B cell (primary cell): ENCODE data around the gene CRISPLD2. TPM values are rescaled to one million over a fixed set of nuclear protein-coding genes. Genes with fewer than 3 reads are reported as not detected.

Experiments used
- ATAC-seq: fragments of 200-7000 bp; cut with Tn5 transposase; one replicate; pipeline ENCODE4 v1.10.0; 2021; ENCODE audit warnings: low read depth, mild to moderate bottlenecking, moderate number of reproducible peaks, moderate library complexity
- CTCF ChIA-PET: fragments of 350-600 bp; sonication (Branson Sonifier 250); formaldehyde crosslinking; loops from one replicate; lab custom pipeline; 2021; ENCODE audit warnings: antibody characterized with exemption, inconsistent platforms; lab: Charles Lee
- POLR2A ChIA-PET: fragments of 350-600 bp; sonication (Branson Sonifier 250); formaldehyde crosslinking; loops from one replicate; lab custom pipeline; 2021; ENCODE audit warnings: antibody characterized with exemption; lab: Charles Lee
- DNase-seq: peaks from one replicate; pipeline ENCODE4 v3.0.0; 2013
- H2AFZ ChIP-seq: 2 replicates; pipeline ENCODE4 v1.6.1; 2012; ENCODE audit warnings: mild to moderate bottlenecking, low read depth, low read length; ENCODE audit not compliant: insufficient read depth, poor library complexity, severe bottlenecking
- H3K27ac ChIP-seq, 2 donors: 1 replicate in 1 of 2; 2 replicates in 1 of 2; pipeline ENCODE4 v1.5.1; 2012 to 2013; ENCODE audit warnings: low read length in 2 of 2, mild to moderate bottlenecking in 2 of 2, moderate library complexity in 1 of 2
- H3K27me3 ChIP-seq, 4 experiments: fragments of 200-600 bp in 1 of 4; sonication (generic) in 1 of 4; replicated peaks in 1 of 4; 1 replicate in 2 of 4; 2 replicates in 2 of 4; pipeline versions ENCODE4 v1.6.1 to v1.7.0; 2013 to 2016; ENCODE audit warnings: low read length in 3 of 4, mild to moderate bottlenecking in 2 of 4, mixed read lengths in 1 of 4, moderate library complexity in 1 of 4; ENCODE audit not compliant: insufficient read depth in 4 of 4, control insufficient read depth in 3 of 4; ENCODE audit errors: control extremely low read depth in 1 of 4
- H3K36me3 ChIP-seq, 2 experiments: replicated peaks in 1 of 2; 1 replicate in 1 of 2; 2 replicates in 1 of 2; pipeline versions ENCODE4 v1.6.1 to v1.7.1; 2013; ENCODE audit warnings: low read length in 1 of 2; ENCODE audit not compliant: insufficient read depth in 2 of 2, control insufficient read depth in 1 of 2; ENCODE audit errors: control extremely low read depth in 1 of 2, extremely low read depth in 1 of 2
- H3K4me1 ChIP-seq, 2 donors: fragments of 200-600 bp in 1 of 2; sonication (generic) in 1 of 2; 1 replicate in 1 of 2; 2 replicates in 1 of 2; pipeline versions ENCODE4 v1.5.1 to v1.6.1; 2013 to 2017; ENCODE audit warnings: low read length in 2 of 2; ENCODE audit not compliant: control insufficient read depth in 2 of 2, insufficient read depth in 2 of 2
- H3K4me2 ChIP-seq: replicated peaks from 2 replicates; pipeline ENCODE3; 2012; ENCODE audit warnings: mild to moderate bottlenecking, low read depth, low read length; ENCODE audit not compliant: poor library complexity, severe bottlenecking
- H3K4me3 ChIP-seq, 5 experiments: fragments of 200-600 bp in 1 of 5; sonication (generic) in 1 of 5; 1 replicate in 3 of 5; 2 replicates in 2 of 5; pipeline versions ENCODE4 v1.5.1 to v1.7.0; 2011 to 2016; ENCODE audit warnings: low read length in 4 of 5, mild to moderate bottlenecking in 4 of 5, low read depth in 2 of 5, control low read depth in 1 of 5, moderate library complexity in 1 of 5; ENCODE audit not compliant: insufficient read depth in 1 of 5; ENCODE audit errors: control extremely low read depth in 1 of 5, extremely low read depth in 1 of 5
- H3K79me2 ChIP-seq: fragments of 200-600 bp; sonication (generic); one replicate; pipeline ENCODE4 v1.6.0; 2016; ENCODE audit warnings: low read length; ENCODE audit not compliant: control insufficient read depth, insufficient read depth
- H3K9ac ChIP-seq: fragments of 200-600 bp; sonication (generic); 2 replicates; pipeline ENCODE4 v1.6.1; 2017; ENCODE audit warnings: mild to moderate bottlenecking, low read length, moderate library complexity
- H3K9me3 ChIP-seq, 3 donors: one replicate each; pipeline versions ENCODE4 v1.6.1 to v1.7.1; 2013; ENCODE audit warnings: low read length in 2 of 3; ENCODE audit not compliant: control insufficient read depth in 2 of 3, insufficient read depth in 1 of 3; ENCODE audit errors: control extremely low read depth in 1 of 3
- H4K20me1 ChIP-seq: 2 replicates; pipeline ENCODE4 v1.6.0; 2012; ENCODE audit warnings: mild to moderate bottlenecking, low read length; ENCODE audit not compliant: insufficient read depth, control insufficient read depth, poor library complexity, severe bottlenecking
- H3K27ac Mint-ChIP-seq: one replicate; pipeline ENCODE4 v1.8.0; 2021; ENCODE audit warnings: mixed read lengths
- H3K27me3 Mint-ChIP-seq: one replicate; pipeline ENCODE4 v1.8.0; 2021; ENCODE audit warnings: mixed read lengths
- H3K4me1 Mint-ChIP-seq: one replicate; pipeline ENCODE4 v1.8.0; 2021; ENCODE audit warnings: mixed read lengths
- H3K4me3 Mint-ChIP-seq: one replicate; pipeline ENCODE4 v1.8.0; 2021; ENCODE audit warnings: mixed read lengths
- H3K9me3 Mint-ChIP-seq: one replicate; pipeline ENCODE4 v1.8.0; 2022; ENCODE audit warnings: mixed read lengths; ENCODE audit not compliant: insufficient read depth
- EZH2 ChIP-seq: IDR thresholded peaks from 2 replicates; pipeline ENCODE4 v1.6.1; 2012; ENCODE audit warnings: borderline replicate concordance, low read depth, mild to moderate bottlenecking, moderate library complexity, low read length; ENCODE audit not compliant: insufficient read depth, poor library complexity, severe bottlenecking
- WGBS: methylation state at CpG from one replicate; pipeline ENCODE4 v1.1.5; 2013; ENCODE audit warnings: missing lambda C conversion rate; ENCODE audit not compliant: insufficient coverage; 5-methylcytosine and 5-hydroxymethylcytosine counted together
- intact Hi-C: fragments of 100-400 bp; cut with micrococcal nuclease; formaldehyde crosslinking; loops from one replicate; pipeline ENCODE4 v1.10.0; 2022
- polyA plus RNA-seq: library from polyadenylated mRNA; depleted of rRNA; stranded (reverse); fragments of >200 nt; gene quantifications from 2 replicates; pipeline ENCODE4 v1.2.3, GENCODE V29; 2012
- total RNA-seq, 2 donors: library from RNA; stranded (reverse); fragments of 120-200 nt in 1 of 2; gene quantifications; 1 replicate in 1 of 2; 2 replicates in 1 of 2; pipeline versions ENCODE4 v1.2.3 to v1.2.4, GENCODE V29; 2013 to 2022
- TF ChIP-seq, protein P1 (sequence below): fragments of 200-600 bp; IDR thresholded peaks from one replicate; pipeline ENCODE4 v1.8.0; 2022; ENCODE audit warnings: antibody characterized with exemption, mild to moderate bottlenecking

Gene CRISPLD2
- total and polyA plus RNA-seq, 2 donors (not counting 1 experiment from before 2014, with no cell fraction given) = 0.25 to 0.37 TPM

GRCh38 chr16:84782846-84783245 is 36.9 kb upstream of the CRISPLD2 start:
- CTCF ChIA-PET = no interaction called here
- no peaks in the 10 kb centered on the region for H3K27me3 Mint-ChIP-seq

GRCh38 chr16:84785843-84786581 is 33.8 kb upstream of the CRISPLD2 start:
- no peaks in the 10 kb centered on the region for H3K4me1 Mint-ChIP-seq
- ChIA-PET POLR2A (no interaction called here), CTCF (interaction anchor here (1.1 kb wide), 1 partner anchor 167 kb away, joined by 4 read pairs; no protein-coding TSS in a partner anchor)
- Histone ChIP-seq H3K9ac (no peak overlapping the region), H3K4me3 (no peak overlapping the region), H2AFZ (no peak overlapping the region), H3K4me1 (no peaks in the 10 kb centered on the region), H4K20me1 (no peaks in the 10 kb centered on the region), H3K9me3 (no peaks in the 10 kb centered on the region), H3K36me3 (no peaks in the 10 kb centered on the region), H3K27ac (no peak overlapping the region), H3K27me3 (no peaks in the 10 kb centered on the region), H3K4me2 (no peak overlapping the region), H3K79me2 (no peaks in the 10 kb centered on the region)
- DNase-seq = no peak
- no peaks in the 10 kb centered on the region for H3K9me3 Mint-ChIP-seq
- intact Hi-C loops = no loop called here
- ATAC-seq = no peak
- H3K4me3 Mint-ChIP-seq = no peak overlapping the region
- no peak overlapping the region for H3K27ac Mint-ChIP-seq
- 88% methylated on average over 7 of the region's 11 CpGs for WGBS
- TF ChIP-seq, protein P1, sequence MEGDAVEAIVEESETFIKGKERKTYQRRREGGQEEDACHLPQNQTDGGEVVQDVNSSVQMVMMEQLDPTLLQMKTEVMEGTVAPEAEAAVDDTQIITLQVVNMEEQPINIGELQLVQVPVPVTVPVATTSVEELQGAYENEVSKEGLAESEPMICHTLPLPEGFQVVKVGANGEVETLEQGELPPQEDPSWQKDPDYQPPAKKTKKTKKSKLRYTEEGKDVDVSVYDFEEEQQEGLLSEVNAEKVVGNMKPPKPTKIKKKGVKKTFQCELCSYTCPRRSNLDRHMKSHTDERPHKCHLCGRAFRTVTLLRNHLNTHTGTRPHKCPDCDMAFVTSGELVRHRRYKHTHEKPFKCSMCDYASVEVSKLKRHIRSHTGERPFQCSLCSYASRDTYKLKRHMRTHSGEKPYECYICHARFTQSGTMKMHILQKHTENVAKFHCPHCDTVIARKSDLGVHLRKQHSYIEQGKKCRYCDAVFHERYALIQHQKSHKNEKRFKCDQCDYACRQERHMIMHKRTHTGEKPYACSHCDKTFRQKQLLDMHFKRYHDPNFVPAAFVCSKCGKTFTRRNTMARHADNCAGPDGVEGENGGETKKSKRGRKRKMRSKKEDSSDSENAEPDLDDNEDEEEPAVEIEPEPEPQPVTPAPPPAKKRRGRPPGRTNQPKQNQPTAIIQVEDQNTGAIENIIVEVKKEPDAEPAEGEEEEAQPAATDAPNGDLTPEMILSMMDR = no peak
- no peak for TF ChIP-seq EZH2
- H3K27me3 Mint-ChIP-seq = no peaks in the 10 kb centered on the region

More at GRCh38 chr16:84782846-84783245, 36.9 kb upstream of the CRISPLD2 start:
- ATAC-seq (no peak), DNase-seq (no peak)
- Mint-ChIP-seq H3K9me3 (no peaks in the 10 kb centered on the region), H3K4me3 (no peak overlapping the region), H3K27ac (no peak overlapping the region), H3K4me1 (no peaks in the 10 kb centered on the region)
- Histone ChIP-seq H4K20me1 (no peaks in the 10 kb centered on the region), H3K4me1 (no peaks in the 10 kb centered on the region), H3K9me3 (no peaks in the 10 kb centered on the region), H3K36me3 (peaks cover 0 to 21% of the 10 kb centered on the region in 2 experiments), H3K27ac (no peak overlapping the region), H3K4me3 (no peak overlapping the region), H3K79me2 (no peaks in the 10 kb centered on the region), H3K27me3 (no peaks in the 10 kb centered on the region), H3K4me2 (no peak overlapping the region), H2AFZ (no peak overlapping the region), H3K9ac (no peak overlapping the region)
- WGBS = 94% methylated on average over 2 of the region's 2 CpGs
- POLR2A ChIA-PET = no interaction called here
- intact Hi-C loops = no loop called here
- TF ChIP-seq EZH2 = no peak
- TF ChIP-seq, protein P1 = no peak
